ENCODE measurements around the gene AEBP1.
"Not testable (repeated sequence)": the region's sequence is repeated elsewhere in the genome, so short reads cannot be mapped to it uniquely, and the experiment has no call there.

Gene AEBP1

DNA sequence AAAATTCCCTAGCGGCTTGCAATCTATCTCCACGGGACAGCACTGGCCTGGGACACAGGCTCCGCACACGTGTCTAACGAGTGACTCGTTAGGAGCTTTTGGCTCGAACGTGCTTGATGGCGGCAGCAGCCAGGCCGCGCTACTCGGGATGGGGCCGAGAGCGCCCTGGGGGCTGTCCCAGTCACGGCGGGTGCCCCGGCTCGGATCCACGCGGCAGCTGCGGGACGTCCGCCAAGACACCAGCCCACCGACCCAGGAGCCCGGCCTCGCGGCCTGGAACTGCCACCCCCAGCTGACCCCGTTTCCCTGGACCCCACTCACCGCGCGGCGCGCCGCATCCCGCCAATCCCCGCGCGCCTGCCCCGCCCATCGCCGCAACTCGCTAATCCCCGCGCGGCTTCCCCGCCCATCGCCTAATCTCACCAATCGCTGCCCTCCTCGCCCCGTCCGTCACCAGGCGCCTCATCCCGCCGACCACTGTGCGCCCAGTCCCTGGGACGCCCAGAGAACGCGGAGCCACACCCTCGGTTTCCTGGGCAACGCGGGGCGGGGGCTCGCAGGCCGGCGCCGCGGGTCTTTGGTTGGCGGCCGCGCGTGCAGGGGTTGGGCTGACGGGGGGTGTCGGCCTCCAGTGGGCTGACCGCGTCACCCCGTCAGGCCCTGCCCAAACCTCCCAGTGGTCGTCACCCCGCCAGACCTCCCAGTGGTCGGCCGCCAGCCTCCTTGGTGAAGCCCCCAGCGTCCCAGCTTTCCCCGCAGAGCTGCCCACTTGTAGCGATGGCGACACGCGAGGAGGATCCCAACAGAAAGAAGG, 19.3 kb downstream of the AEBP1 start, which contains the start of gene POLD2:
POLD2 (minus strand) TSS at position 359 of the 814 bp plus-strand sequence. CDS start 1,495 bp downstream, outside the sequence.
- H3K4me3 ChIP-seq (ENCODE audit: low read depth, low read length): peak within 1 kb of the TSS; percentile 65
- no peak for TF ChIP-seq CTCF (IDR thresholded peaks at IDR 0.05; ENCODE audit: low read depth, low read length)
- peak; percentile 97 for DNase-seq (ENCODE audit: low read depth, low spot score)
- in situ Hi-C loops (cut with HindIII; ENCODE audit: low sequenced_read_pairs): no loop called here

GRCh38 chr7:44124822-44125202, 20.7 kb downstream of the AEBP1 start:
- H3K4me3 ChIP-seq (ENCODE audit: low read depth, low read length): no peak overlapping the region
- in situ Hi-C loops (cut with HindIII; ENCODE audit: low sequenced_read_pairs): no loop called here
- DNase-seq (ENCODE audit: low read depth, low spot score): no peak
- no peak for TF ChIP-seq CTCF (IDR thresholded peaks at IDR 0.05; ENCODE audit: low read depth, low read length)

DNA sequence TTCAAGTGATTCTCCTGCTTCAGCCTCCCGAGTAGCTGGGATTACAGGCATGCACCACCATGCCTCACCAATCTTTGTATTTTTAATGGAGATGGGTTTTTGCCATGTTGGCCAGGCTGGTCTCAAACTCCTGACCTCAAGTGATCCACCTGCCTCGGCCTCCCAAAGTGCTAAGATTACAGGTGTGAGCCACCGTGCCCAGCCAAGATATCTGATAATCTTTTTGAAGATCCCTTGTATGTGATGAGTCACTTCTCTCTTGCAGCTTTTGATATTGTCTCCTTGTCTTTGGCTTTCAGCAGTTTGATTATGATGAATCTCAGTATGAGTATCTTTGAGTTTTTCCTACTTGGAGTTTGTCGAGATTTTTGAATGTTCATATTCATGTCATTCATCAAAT, 22.4 kb downstream of the AEBP1 start:
- DNase-seq (ENCODE audit: low read depth, low spot score); in situ Hi-C loops (cut with HindIII; ENCODE audit: low sequenced_read_pairs); H3K4me3 ChIP-seq (ENCODE audit: low read depth, low read length): not testable (repeated sequence)

GRCh38 chr7:44127161-44127560, 23.0 kb downstream of the AEBP1 start:
- TF ChIP-seq CTCF (IDR thresholded peaks at IDR 0.05; ENCODE audit: low read depth, low read length): no peak
- H3K4me3 ChIP-seq (ENCODE audit: low read depth, low read length): no peak overlapping the region
- in situ Hi-C loops (cut with HindIII; ENCODE audit: low sequenced_read_pairs): no loop called here
- DNase-seq (ENCODE audit: low read depth, low spot score): no peak

GRCh38 chr7:44128721-44129582, 24.8 kb downstream of the AEBP1 start:
- DNase-seq (ENCODE audit: low read depth, low spot score): no peak
- in situ Hi-C loops (cut with HindIII; ENCODE audit: low sequenced_read_pairs): no loop called here
- no peak for TF ChIP-seq CTCF (IDR thresholded peaks at IDR 0.05; ENCODE audit: low read depth, low read length)
- no peak overlapping the region for H3K4me3 ChIP-seq (ENCODE audit: low read depth, low read length)

DNA sequence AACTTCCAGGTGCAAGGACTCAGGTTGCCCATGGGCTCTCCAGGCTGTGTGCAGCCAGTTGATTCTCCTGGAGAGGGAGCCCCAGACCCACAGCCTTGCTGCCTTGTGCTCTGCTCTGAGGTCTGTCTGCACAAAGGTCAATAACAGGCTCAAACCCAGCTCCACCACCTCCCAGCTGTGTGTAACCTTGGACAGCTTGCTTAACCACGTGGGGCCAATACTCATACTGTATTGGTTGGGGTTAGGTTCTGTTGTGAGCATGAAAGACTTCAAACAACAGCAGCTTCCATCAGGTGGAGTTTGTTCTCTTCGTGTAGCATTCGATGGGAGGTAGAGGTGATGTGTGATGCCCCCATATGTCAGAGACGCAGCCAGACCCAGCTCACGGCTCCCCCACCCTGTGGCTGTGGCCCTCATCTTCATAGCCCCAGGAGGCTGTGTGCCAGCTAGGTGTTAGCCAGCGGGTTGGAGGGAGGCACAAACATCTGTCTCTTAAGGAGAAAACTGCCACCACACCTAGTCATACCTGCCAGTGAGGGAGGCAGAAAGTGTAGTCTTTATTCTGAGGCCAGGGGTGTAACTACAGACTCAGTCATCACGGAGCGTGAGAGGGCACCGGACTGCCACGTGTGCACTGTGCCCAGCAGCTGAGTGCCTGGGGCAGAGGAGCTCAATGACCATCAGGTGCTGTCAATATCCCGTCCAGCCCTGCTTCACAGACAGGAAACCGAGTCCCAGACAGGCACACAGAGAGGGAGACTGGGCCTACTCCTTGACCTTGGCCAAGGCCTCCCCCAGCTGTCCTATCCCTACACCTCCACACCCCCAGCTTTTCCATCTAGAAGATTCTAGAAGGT, 27.3 kb downstream of the AEBP1 start:
- in situ Hi-C loops (cut with HindIII; ENCODE audit: low sequenced_read_pairs): no loop called here
- no peak overlapping the region for H3K4me3 ChIP-seq (ENCODE audit: low read depth, low read length)
- peak; percentile 51 for TF ChIP-seq CTCF (IDR thresholded peaks at IDR 0.05; ENCODE audit: low read depth, low read length)
- no peak for DNase-seq (ENCODE audit: low read depth, low spot score)
